ENCODE data around the gene FBXO31. TPM values are rescaled to one million over a fixed set of nuclear protein-coding genes. Genes with fewer than 3 reads are reported as not detected.

The FBXO31 gene
- total and polyA plus RNA-seq, 10 of the 15 experiments (the other 5 are each of a cell fraction or from before 2014, with no cell fraction given) = 0.19 to 33.1 (median 10.3) TPM

DNA sequence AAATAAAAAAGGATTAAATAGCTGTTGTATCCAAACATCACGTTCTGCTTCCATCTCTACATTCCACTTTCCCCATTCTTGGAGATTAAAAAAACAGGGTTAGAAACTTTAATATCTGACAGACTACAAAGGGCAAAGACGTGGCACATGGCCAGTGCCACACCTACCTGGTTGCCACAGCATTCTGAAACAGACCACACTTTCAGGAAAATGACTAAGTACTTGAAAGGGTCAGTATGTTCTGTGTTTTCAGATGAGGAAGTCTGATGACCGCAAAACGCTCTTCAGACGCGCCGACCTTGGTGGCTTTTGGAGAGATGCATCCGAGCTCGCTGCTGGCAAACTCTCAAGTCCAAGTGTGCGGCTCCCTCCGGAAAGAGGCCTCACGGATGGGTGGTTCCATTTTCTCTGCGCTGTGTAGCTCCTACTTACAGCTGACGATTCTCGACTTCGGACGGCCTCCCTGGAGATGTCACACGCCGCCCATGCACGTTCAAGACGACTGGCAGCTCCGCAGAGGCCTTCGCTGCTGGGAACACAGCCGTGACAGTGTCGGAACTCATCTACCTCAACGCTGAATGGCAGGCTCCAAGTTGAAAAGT lies 24.0 kb upstream of the FBXO31 start (continued):
- TF ChIP-seq, protein P1, sequence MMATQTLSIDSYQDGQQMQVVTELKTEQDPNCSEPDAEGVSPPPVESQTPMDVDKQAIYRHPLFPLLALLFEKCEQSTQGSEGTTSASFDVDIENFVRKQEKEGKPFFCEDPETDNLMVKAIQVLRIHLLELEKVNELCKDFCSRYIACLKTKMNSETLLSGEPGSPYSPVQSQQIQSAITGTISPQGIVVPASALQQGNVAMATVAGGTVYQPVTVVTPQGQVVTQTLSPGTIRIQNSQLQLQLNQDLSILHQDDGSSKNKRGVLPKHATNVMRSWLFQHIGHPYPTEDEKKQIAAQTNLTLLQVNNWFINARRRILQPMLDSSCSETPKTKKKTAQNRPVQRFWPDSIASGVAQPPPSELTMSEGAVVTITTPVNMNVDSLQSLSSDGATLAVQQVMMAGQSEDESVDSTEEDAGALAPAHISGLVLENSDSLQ (IDR thresholded peaks at IDR 0.05) = peak; percentile 48
- TF ChIP-seq MTA2 (IDR thresholded peaks at IDR 0.05; ENCODE audit: low read depth) (peak; percentile 59; the same call in 1 of the 2 replicates), MEF2A (IDR thresholded peaks at IDR 0.05; ENCODE audit: insufficient read depth, low read depth, low read length) (0 out of 2 replicates have a peak, but pooled peaks have one; percentile 29), EED (IDR thresholded peaks at IDR 0.05; ENCODE audit: low read depth) (peak; percentile 92), ETV6 (conservative IDR thresholded peaks at IDR 0.05 in 1 of 2, IDR thresholded peaks at IDR 0.05 in 1 of 2; ENCODE audit: borderline replicate concordance in 1 of 2, low read depth in 1 of 2) (peak in 1 of 2 experiments; percentile 82; a peak in 2 of 4 replicates), BMI1 (IDR thresholded peaks at IDR 0.05; ENCODE audit: borderline replicate concordance) (peak; percentile 22; the same call in 1 of the 2 replicates), RCOR1 (conservative IDR thresholded peaks at IDR 0.05; ENCODE audit: low read depth, low read length) (no peak), BCL11A (IDR thresholded peaks at IDR 0.05; ENCODE audit: low read depth, low read length) (peak; percentile 45; the same call in 1 of the 2 replicates), FOS (IDR thresholded peaks at IDR 0.05; ENCODE audit: borderline replicate concordance, extremely low read depth, insufficient read length) (no peak), NR2C1 (IDR thresholded peaks at IDR 0.05) (no peak), ZNF384 (IDR thresholded peaks at IDR 0.05; ENCODE audit: borderline replicate concordance, low read depth, low read length) (no peak), PAX5 (IDR thresholded peaks at IDR 0.05; ENCODE audit: borderline replicate concordance, low read depth, low read length) (peak; percentile 91), CREB1 (IDR thresholded peaks at IDR 0.05; ENCODE audit: low read depth) (peak; percentile 55), IRF4 (IDR thresholded peaks at IDR 0.05; ENCODE audit: low read depth, low read length) (peak; percentile 79), TCF12 (IDR thresholded peaks at IDR 0.05; ENCODE audit: low read depth, low read length) (0 out of 2 replicates have a peak, but pooled peaks have one; percentile 3), DPF2 (IDR thresholded peaks at IDR 0.05) (peak; percentile 79), ZNF207 (IDR thresholded peaks at IDR 0.05; ENCODE audit: borderline replicate concordance) (no peak), CBFB (IDR thresholded peaks at IDR 0.05; ENCODE audit: low read depth) (peak; percentile 81), IKZF1 (conservative IDR thresholded peaks at IDR 0.05) (peak; percentile 89), NFYB (IDR thresholded peaks at IDR 0.05; ENCODE audit: insufficient read depth, low read depth, low read length) (no peak), NRF1 (conservative IDR thresholded peaks at IDR 0.05; ENCODE audit: low read depth, low read length) (no peak), EP300 (IDR thresholded peaks at IDR 0.05; ENCODE audit: borderline replicate concordance in 1 of 2, control insufficient read depth in 1 of 2, low read depth in 2 of 2, low read length in 2 of 2) (0 out of 4 replicates have a peak, but pooled peaks have one; percentile 9 to 26), NBN (IDR thresholded peaks at IDR 0.05) (peak; percentile 33; the same call in 1 of the 2 replicates), TBL1XR1 (IDR thresholded peaks at IDR 0.05; ENCODE audit: low read depth, low read length) (peak; percentile 69; the same call in 1 of the 2 replicates), JUNB (IDR thresholded peaks at IDR 0.05) (peak; percentile 67), MXI1 (IDR thresholded peaks at IDR 0.05; ENCODE audit: low read depth, low read length) (peak; percentile 62; the same call in 1 of the 2 replicates), MYC (IDR thresholded peaks at IDR 0.05; ENCODE audit: insufficient read depth, insufficient read length, insufficient replicate concordance, low read length, severe bottlenecking) (peak; percentile 20)
- TF ChIP-seq, protein P2, sequence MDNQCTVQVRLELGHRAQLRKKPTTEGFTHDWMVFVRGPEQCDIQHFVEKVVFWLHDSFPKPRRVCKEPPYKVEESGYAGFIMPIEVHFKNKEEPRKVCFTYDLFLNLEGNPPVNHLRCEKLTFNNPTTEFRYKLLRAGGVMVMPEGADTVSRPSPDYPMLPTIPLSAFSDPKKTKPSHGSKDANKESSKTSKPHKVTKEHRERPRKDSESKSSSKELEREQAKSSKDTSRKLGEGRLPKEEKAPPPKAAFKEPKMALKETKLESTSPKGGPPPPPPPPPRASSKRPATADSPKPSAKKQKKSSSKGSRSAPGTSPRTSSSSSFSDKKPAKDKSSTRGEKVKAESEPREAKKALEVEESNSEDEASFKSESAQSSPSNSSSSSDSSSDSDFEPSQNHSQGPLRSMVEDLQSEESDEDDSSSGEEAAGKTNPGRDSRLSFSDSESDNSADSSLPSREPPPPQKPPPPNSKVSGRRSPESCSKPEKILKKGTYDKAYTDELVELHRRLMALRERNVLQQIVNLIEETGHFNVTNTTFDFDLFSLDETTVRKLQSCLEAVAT (IDR thresholded peaks at IDR 0.05) = peak; percentile 51; the same call in 1 of the 2 replicates
- TF ChIP-seq, protein P3, sequence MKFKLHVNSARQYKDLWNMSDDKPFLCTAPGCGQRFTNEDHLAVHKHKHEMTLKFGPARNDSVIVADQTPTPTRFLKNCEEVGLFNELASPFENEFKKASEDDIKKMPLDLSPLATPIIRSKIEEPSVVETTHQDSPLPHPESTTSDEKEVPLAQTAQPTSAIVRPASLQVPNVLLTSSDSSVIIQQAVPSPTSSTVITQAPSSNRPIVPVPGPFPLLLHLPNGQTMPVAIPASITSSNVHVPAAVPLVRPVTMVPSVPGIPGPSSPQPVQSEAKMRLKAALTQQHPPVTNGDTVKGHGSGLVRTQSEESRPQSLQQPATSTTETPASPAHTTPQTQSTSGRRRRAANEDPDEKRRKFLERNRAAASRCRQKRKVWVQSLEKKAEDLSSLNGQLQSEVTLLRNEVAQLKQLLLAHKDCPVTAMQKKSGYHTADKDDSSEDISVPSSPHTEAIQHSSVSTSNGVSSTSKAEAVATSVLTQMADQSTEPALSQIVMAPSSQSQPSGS (IDR thresholded peaks at IDR 0.05; ENCODE audit: low read length) = 0 out of 2 replicates have a peak, but pooled peaks have one; percentile 42
